ENCODE data around the gene NEDD1. TPM values are rescaled to one million over a fixed set of nuclear protein-coding genes. Genes with fewer than 3 reads are reported as not detected.
A peak's percentile ranks its signal among the peaks of the same experiment; 100 is the strongest.

The NEDD1 gene
- polyA plus RNA-seq, 4 donors: 29.3 to 38.3 (median 37.9) TPM

DNA sequence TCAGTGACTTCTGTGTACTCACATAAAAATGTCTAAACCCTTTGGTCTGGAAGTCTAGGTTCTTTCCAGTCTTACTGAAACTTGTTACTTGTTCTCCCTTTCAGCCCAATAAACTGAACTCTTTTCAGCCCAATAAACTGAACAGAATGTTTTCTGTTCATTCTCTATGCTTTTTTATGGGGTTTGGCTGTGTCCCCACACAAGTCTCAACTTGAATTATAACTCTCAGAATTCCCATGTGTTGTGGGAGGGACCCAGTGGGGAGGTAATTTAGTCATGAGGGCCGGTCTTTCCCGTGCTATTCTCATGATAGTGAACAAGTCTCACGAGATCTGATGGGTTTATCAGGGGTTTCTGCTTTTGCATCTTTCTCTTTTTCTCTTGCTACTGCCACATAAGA, 15.0 kb upstream of the NEDD1 start:
- no peak for DNase-seq (ENCODE audit: low read depth in 4 of 4, low spot score in 3 of 4)

DNA sequence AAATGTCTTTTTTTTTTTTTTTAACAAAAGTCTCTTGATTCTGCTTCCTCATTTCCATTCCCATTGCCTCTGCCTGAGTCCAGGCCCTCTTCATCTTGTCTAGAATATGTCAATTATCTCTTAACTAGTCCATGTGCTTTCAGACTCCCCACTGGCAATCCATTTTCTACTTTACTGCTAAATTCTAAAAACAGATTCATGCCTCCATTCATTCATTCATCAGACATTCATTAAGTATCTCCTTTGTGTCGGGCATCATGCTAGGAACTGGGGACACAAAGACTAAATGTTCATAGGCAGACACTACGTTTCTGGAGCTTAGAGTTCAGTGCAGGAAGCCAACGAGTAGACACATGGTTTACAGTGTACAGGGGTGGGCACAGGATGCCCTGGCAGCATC, 9.6 kb upstream of the NEDD1 start:
- DNase-seq (ENCODE audit: low read depth in 4 of 4, low spot score in 3 of 4): no peak

DNA sequence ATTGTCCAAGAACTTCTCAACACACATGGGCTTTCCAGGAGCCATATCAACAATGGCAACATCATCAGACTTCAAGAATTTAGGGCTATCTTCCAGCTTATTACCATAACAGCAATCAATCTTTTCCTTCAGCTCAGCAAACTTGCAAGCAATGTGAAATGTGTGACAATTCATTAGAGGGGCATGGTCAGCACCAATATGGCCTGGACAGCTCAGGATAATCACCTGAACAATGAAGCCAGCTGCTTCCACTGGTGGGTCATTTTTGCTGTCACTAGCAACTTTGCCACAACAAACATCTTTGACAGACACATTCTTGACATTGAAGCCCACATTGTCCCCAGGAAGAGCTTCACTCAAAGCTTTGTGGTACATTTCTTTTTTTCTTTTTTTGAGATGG, 5.9 kb upstream of the NEDD1 start:
- no peak for DNase-seq (ENCODE audit: low read depth in 4 of 4, low spot score in 3 of 4)

DNA sequence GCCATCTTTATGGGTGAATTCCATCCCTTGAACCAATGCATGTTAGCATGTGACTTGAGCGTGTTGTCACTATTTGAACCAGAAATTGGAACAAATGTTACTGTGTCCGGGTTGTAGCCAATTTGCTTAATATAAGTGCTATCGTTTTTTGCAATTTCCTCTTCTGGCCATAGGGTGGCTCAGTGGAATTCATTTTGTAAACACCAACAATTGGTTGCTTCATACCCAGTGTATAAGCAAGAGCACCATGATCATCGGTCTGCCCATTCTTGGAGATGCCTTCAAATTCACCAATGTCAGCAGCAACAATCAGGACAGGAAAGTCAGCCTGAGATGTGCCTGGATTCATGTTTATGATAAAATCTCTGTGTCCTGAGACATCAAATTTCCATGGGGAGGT, 5.0 kb upstream of the NEDD1 start:
- DNase-seq (ENCODE audit: low read depth in 4 of 4, low spot score in 3 of 4): no peak

DNA sequence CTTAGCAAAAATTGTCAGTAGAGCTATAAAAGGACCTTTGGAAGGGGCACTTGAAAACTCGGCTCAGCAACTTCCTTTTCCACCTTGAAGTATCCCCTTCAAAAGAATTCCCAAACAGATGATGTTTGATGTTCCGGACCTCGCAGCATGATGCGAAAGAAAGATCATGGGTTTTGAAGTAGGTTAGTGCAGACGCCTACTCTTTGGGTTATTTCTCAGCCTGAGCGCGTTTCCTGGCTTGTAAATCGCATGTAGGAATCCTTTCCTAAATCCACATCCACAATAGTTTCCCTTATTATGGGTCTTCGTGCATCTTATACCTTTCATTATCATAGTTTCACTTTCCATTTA, 584 bp upstream of the NEDD1 start:
- no peak for DNase-seq (ENCODE audit: low read depth in 4 of 4, low spot score in 3 of 4)

DNA sequence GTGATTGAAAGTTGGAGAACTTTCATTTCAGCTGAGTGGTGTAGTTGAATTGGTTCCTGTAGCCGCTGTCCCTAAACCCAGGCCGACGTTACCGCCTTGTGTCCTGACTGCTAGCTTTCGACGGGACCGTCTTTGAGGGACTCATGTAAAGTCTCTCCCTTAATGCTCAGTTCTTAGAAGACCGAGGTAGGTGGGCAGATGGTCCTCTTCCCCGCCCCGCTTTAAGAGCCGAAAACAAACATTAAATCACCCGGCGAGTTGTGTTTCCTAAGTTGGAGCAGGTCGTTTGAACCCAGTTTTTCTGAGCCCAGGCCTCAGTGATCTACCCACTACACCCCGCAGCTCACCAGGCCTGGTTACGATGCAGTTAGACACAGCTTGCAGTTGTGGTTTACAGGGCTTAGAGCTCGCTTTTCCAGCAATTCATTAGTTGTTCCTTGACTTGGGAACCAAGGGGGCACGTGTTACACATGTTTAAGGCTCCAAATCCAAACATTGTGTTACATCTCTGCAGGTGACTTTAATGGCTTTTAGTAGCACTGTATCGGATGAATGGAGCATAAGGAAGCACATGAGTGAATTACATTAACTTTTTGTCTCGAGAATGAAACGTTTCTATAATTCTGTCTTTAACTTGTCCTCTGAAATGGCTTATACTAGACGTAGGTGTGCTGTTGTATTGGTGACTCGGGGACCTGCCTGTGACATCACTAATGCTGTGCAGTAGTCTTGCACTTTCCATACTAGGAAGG, 790 bp downstream of the NEDD1 start:
- peak; percentile 23 to 49 (median 28) for DNase-seq (ENCODE audit: low read depth in 4 of 4, low spot score in 3 of 4)

DNA sequence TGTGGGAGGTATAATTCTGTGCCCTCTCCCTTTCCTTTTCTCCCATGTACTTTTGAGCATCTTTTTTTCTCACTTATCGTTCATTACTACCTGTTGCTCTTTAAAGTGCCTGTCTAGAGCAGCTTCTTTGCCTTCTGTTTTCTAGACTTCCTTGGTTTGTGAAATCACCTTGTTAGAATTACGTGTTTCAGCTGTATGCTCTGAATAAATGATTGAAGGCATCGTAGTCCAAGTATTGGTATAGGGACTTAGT, 1.3 kb downstream of the NEDD1 start:
- DNase-seq (ENCODE audit: low read depth in 4 of 4, low spot score in 3 of 4): no peak

DNA sequence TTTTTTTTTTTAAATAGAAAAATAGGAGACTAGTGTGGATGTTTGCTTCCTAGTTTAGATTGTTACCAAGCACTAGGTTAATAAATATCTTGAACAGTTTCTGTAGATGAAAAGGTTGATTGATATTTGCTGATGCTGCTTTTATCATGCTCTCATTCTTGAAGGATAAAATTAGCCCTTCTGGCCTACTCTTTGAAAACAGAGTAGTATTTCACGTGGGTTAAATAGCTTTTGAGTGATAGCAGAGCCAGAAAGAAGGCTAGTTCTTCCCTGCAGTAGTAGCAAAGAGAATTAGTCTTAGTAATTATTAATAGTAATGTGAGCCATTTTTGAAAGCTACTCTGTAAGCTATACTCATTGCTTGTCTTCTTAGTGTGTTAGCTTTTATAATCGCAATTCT, 5.2 kb downstream of the NEDD1 start:
- no peak for DNase-seq (ENCODE audit: low read depth in 4 of 4, low spot score in 3 of 4)

DNA sequence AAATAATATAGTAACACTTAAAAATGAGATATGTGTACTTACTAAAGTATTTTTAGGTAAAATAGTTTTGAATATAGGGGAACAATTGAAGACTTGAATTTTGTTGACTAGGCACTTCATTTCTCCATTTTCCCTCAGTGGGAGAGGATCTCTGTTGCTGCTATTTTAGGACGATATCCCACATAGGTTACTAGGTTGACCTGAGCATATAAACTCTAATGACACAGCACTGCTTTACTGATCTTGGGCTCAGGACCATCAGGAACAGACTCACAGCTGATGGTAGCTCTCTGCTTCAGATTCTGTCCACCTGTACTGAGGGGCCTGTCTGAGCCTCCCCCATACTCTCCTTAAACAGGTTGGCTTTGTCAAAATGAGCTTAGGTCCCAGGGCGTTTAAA, 5.9 kb downstream of the NEDD1 start:
- no peak for DNase-seq (ENCODE audit: low read depth in 4 of 4, low spot score in 3 of 4)

DNA sequence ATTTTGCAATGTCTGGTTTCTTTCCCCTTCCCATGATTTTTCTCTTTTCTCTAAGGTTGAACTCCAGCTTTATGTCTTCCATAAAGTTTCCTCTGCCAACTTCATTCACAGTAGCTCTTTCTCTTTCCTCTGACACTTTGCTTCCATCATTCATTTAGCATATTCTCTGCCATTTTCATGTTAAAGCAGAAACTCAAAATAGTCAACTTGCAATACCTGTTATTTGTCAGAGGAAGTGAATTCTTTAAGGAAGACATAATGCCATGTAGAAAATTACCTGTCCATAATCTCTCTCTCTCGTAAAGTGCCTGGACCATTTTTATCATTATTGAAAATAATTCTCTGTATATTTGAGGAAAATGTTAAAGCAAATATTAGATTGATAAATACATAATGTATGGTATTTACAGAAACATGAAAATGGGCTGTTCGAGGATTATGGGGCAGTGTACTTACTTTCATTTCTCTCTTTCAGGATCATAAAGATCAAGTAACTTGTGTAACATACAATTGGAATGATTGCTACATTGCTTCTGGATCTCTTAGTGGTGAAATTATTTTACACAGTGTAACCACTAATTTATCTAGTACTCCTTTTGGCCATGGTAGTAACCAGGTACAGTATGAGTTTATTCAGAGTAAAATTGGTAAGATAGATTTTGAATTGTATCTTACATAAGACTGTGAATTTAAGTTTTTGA, 12.6 kb downstream of the NEDD1 start:
- DNase-seq (ENCODE audit: low read depth in 4 of 4, low spot score in 3 of 4): no peak

DNA sequence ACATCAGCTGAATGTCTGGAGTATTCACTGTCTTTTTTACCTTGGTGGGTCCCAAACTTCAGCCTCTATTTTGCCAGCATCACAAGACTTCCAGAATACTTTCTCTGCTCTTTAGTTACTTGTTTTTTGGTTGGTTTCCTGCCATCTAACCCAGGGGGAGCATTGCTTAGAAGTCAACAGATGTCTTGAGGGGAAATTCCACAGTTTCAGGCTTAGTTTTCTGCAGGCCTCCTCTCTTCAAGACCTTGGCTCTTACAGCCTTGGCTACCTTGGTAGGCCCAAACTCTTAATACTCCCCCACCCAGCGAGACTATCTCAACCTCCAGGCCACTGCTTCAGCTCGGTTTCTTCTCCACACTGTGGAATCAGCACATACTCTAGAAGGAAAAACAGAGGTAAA, 41.7 kb downstream of the NEDD1 start:
- no peak for DNase-seq (ENCODE audit: low read depth in 4 of 4, low spot score in 3 of 4)

DNA sequence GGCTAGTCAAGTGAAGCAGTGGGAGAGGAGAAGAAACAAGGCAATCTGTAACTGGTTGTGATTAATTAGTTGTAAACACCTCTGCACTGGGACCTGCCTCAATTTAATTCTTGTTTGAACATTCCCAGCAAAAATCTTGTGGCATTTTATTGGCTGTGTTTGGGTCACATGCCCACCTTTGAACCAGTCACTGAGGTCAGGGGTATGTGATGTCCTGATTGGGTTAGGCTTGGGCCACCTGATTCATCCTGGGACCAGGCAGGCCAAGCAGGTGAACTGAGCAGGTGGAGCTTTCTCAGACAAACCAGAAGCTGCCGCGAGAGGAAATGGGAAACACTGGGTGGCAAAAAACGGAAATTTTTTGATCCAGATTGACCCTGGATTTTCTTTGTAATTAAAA, 72.5 kb downstream of the NEDD1 start:
- no peak for DNase-seq (ENCODE audit: low read depth in 4 of 4, low spot score in 3 of 4)

DNA sequence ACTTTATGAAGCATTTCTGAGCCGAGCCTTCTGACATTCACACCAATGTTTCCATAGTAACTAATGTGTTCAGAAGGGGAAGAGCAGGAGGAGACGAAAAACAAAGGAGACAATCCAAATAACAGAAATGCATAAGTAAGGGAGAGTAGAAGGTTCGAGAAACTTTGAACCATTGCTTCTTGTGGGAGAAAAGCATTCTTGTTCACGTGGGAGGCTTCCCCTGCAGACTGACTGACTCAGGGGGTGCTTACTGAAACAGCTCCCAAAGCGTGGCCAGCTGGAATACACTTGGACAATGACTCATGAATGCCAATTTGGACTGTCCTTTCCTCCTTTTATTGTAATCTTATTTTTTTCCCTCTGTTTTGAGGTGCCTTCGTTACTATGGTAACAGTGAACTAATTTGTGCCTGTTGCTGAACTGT, 73.9 kb downstream of the NEDD1 start:
- no peak for DNase-seq (ENCODE audit: low read depth in 4 of 4, low spot score in 3 of 4)

DNA sequence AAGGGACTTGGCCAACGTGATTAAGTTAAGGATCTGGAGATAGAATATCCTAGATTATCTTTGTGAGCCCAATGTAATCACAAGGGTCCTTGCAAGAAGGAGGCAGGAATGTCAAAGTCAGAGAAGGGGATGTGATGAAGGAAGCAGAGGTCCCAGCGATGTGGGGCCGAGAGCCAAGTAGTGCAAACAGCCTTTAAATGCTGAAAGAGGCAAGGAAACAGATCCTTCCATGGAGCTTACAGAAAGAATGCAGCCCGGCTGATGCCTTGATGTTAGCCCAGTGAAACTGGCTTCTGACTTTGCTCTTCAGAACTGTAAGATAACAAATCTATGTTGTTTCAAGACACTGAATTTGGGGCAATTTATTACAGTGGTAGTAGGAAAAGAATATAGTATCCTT, 74.9 kb downstream of the NEDD1 start:
- DNase-seq (ENCODE audit: low read depth in 4 of 4, low spot score in 3 of 4): no peak

DNA sequence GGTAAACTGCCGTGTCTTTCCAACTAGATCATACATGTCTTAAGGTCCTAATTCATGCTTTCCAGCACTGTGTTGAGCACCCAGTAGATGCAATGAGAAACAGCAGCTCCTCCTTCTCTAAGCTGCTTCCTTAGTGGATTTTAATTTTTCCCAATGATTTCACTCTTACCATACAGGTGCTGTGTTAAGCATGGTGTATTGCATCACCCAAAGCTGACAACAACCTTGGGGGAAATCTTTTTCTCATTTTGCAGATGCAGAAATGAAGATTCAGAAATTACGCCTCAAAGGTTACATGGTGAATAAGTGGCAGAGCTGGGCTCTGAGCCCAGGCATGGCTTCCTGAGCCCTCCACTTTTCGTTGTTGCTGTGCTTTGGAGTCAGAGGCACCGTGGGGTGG, 75.6 kb downstream of the NEDD1 start:
- DNase-seq (ENCODE audit: low read depth in 4 of 4, low spot score in 3 of 4): no peak

DNA sequence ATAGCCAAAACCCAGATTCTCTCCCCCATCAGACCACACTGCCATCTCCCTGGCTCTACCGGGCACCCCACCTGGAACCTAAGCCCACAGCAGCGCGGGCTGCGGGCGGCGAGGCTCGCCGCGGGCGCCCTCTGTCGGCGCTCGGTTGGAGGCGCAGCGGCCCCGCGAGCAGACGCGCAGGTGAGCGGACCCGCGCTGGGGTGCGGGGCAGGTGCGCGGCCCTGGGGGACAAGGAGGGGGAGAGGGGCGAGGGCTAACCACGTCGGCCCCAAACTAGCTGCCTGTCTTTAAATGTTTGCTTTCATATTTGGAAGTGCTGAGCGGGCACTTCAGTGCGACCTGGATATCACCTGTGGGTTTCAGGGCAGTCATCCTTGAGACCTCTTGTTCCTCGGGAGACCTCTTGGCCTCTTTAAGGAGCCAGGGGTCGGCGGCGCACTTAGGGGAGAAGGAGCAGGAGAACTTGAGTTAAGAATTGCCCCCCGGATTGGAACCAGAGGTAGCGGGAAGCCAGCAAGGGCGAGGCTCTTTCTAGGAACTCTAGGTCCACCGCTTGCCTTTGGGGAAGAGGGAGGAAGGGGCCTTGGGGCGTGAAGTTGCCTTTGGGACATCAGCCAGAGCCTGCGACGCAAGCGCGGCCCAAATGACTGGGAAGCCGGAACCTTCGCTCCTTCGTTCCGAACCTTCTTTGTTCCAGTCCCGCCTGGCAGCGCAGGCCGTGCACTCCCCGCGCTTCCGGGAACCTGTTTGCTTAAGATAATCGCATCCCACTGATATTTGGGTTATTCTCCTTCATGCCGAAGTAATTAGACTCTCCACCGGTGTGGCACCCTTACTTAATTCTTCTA, 78.7 kb downstream of the NEDD1 start:
- peak in 1 of 4 donors; percentile 26 for DNase-seq (ENCODE audit: low read depth in 4 of 4, low spot score in 3 of 4)

DNA sequence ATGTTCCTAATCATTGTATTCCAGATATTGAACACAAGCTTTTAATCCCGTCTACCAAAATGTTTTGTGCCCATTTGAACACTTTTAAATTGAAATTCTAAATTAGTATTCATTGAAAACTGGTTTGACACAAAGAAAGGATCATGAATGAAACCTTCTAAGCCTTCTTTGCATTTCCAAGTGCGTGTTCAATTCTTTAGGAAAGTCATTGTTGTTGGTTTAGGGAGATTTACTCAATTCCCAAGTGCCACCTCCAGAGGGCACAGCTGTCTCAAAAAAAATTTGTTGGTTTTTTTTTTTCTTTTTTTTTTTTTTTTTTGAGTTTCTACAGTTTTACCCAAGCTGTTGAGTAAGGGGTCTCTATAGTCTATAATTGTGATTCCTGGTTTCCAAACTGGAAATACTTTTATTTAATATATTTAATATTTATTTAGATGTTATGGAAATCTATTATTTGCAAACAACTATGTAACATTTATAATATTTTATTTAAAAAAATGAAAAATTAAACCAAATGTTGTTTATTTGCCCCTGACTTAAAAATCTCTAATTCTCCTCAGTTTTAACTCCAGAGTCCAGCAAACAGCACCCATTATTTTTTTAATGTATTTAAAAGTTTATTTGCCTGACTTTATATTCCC, 79.9 kb downstream of the NEDD1 start:
- peak in 1 of 4 donors; percentile 20 for DNase-seq (ENCODE audit: low read depth in 4 of 4, low spot score in 3 of 4)

DNA sequence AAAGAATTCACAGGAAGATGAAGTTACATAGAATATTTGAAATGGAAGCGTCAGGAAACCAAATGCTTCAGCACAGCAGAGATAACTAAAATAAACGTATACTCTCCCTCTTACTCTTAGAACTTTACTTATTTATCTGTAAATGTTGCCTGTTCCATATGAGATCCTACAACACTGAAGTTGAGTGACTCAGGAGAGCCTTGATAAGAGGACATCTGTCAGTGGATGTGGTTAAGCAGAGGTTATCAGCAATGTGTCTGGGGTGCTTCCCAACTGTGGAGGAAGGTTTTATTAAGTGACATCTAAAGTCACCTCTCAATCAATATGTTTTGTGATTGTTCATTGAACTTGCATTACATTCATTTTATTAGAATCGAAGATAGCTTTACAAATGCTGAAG, 81.9 kb downstream of the NEDD1 start:
- DNase-seq (ENCODE audit: low read depth in 4 of 4, low spot score in 3 of 4): no peak

DNA sequence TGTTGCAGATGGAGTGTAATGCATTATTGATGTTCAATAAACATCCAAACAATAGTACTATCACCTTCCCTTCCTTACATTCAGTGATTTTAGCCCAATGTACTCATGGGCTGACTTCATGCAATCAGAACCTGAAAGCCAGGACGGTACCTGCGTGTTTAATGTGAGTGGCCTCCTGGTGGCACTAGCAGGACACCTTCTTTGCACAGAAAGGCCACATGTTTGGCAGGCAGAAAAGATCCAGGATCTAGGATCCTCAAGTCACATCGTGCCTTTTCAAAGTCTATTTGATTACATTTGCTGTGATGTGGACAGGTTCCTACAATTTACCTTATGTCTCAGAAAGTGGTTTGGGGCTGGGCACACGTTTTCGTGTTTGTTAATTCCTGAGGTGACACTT, 82.9 kb downstream of the NEDD1 start:
- no peak for DNase-seq (ENCODE audit: low read depth in 4 of 4, low spot score in 3 of 4)

DNA sequence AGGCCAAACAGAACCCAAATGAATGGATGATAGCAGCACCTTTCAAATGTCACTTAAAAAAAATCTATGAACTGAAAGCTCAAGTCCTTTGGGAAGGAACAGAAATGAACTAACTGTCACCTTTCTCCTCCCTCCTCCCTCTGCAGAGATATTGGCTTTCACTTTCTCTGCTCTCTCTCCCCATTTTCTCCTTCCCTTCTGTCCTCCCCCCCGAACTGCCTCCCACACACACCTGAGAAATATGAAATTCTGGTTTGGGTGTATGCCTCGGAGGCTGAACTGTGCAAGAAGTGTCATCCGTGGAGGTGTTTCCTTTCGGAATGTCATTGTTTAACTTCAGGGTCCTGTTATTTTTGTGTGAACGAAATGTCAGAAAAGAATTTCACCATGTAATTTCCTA, 87.8 kb downstream of the NEDD1 start:
- DNase-seq (ENCODE audit: low read depth in 4 of 4, low spot score in 3 of 4): no peak

DNA sequence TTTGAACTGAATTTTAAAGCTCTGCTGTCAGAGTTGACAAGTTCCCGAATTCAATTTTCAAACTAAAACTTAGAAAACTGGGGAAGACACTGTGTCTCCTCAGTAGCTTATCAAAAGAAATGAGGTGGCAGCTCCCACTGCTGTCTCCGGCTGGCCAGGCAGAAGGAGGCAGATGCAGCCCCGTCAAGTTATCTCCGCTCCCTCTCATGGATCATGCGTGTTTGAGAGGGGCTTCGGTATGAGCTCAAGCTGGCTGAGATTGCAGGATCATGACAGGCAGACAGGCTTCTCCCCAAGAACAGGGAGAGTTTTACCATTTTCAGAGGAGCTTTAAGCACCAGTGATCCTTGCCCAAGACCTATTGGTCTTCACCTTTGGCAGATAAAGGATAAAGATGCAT, 88.8 kb downstream of the NEDD1 start:
- no peak for DNase-seq (ENCODE audit: low read depth in 4 of 4, low spot score in 3 of 4)
